ENCODE data around the gene ITGA2.

ITGA2 gene

DNA sequence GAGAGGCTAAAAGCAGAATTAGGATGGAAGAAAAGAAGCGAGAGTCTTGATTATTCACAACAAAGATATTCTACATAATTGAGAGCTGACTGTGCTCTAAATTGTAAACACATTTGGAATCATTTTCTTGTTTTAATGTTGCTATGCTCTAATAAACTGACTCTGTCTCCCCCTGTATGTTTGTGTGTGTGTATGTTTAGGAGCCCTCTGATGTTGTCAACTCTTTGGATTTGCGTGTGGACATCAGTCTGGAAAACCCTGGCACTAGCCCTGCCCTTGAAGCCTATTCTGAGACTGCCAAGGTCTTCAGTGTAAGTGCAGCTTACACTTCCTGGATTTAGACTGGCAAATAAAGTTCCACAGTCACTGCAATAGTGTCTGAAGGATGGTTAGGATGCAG, 82.6 kb downstream of the ITGA2 start:
- DNase-seq = no peak
- H3K27me3 Mint-ChIP-seq = peaks cover 21% of the 10 kb centered on the region
- H3K4me3 Mint-ChIP-seq = no peak overlapping the region
- H3K4me1 Mint-ChIP-seq (ENCODE audit: low read depth) = peaks cover 36% of the 10 kb centered on the region
- no peaks in the 10 kb centered on the region for H3K9me3 Mint-ChIP-seq
- H3K36me3 Mint-ChIP-seq (ENCODE audit: low read depth) = no peaks in the 10 kb centered on the region
- no peak overlapping the region for H3K27ac Mint-ChIP-seq

DNA sequence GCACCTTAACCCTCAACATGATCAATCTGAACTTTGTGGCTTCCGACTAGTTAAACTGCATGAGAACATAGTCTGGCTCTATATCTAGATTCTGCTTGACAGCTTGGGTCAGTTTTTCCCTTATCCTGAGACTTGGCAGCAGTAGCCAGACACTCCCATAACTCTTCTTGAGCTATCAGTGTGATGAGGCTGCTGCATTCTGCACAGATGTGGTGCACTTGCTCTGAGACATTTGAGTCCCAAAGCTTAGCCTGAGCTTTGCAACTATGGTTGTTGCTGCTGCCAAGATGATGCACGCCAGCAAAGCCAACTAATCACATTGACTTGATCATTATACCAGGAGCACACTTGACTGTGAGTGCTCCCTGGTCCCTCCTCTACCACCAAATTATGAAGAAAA, 84.2 kb downstream of the ITGA2 start:
- Mint-ChIP-seq H3K27me3 (peaks cover 28% of the 10 kb centered on the region), H3K9me3 (no peaks in the 10 kb centered on the region), H3K4me1 (ENCODE audit: low read depth) (peaks cover 24% of the 10 kb centered on the region), H3K36me3 (ENCODE audit: low read depth) (no peaks in the 10 kb centered on the region), H3K4me3 (no peak overlapping the region), H3K27ac (no peak overlapping the region)
- DNase-seq = no peak

DNA sequence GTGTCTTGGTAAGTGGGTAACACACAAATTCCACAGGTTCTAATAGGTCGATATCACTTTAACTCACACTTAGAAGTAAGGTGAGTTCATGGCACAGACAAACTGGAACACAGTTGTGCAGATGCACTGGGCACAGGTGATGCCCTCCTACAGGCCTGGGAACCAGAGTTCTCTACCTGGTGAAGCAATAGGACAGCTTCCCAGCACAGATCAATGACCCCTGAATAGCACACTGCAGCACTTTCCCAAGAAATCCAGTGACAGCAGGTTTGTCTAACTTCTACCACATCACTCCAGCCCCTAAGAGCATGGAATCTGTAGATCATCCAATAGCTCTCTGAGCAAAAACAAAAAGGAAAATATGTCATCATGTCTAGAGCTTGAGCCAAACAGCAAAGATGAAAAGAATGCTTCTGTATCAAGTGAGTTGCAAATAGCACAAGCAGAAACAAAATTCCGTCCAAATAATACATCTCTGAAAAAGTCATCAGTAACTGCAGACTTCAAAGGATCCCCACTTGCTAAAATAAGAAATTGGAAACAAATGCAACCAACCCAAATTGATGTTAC, 86.9 kb downstream of the ITGA2 start:
- H3K36me3 Mint-ChIP-seq (ENCODE audit: low read depth) = no peaks in the 10 kb centered on the region
- no peak overlapping the region for H3K27ac Mint-ChIP-seq
- H3K4me1 Mint-ChIP-seq (ENCODE audit: low read depth) = peaks cover 14% of the 10 kb centered on the region
- no peak for DNase-seq
- H3K9me3 Mint-ChIP-seq = no peaks in the 10 kb centered on the region
- peaks cover 28% of the 10 kb centered on the region for H3K27me3 Mint-ChIP-seq
- no peak overlapping the region for H3K4me3 Mint-ChIP-seq

DNA sequence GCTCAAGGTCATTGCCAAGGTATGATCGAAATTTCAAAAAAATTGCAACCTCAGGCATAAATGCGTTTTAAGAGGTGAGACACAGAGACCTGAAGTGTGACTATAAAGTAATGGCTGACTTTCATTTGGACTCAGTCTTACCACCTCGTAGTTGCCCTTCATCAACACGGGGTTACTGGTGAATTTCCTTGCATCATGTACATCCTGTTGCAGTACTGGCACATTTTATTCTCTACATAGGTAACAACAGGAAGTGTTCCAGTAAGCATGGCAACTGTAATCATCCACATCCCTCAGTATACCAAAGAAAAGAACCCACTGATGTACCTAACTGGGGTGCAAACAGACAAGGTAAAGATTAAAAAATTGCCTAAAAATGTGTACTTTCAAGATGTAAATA, 91.1 kb downstream of the ITGA2 start:
- Mint-ChIP-seq H3K27me3 (peaks cover 25% of the 10 kb centered on the region), H3K9me3 (no peaks in the 10 kb centered on the region), H3K36me3 (ENCODE audit: low read depth) (no peaks in the 10 kb centered on the region), H3K4me1 (ENCODE audit: low read depth) (peaks cover 24% of the 10 kb centered on the region), H3K4me3 (no peak overlapping the region), H3K27ac (no peak overlapping the region)
- DNase-seq = no peak

DNA sequence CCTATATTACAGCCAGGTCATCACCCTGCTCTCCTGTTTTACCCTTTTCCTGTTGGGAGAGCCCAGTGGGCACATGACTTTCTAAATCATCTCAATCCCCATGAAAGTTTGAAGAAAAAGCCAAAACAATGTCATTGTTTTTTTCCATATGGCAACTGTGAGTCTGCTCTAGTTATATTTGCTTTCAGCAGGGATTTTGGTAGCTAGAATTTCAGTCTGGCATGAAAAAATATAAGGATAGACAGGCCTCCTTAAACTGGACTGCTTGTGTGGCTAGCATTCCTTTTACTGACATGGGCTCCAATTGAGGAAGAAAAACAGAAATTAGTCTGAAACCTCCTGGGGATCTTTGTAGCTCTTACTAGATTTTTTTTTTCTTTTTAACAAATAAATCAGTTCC, 94.8 kb downstream of the ITGA2 start:
- Mint-ChIP-seq H3K36me3 (ENCODE audit: low read depth) (no peaks in the 10 kb centered on the region), H3K27me3 (peaks cover 8% of the 10 kb centered on the region), H3K4me1 (ENCODE audit: low read depth) (peaks cover 29% of the 10 kb centered on the region), H3K27ac (no peak overlapping the region), H3K4me3 (no peak overlapping the region), H3K9me3 (no peaks in the 10 kb centered on the region)
- DNase-seq = no peak

DNA sequence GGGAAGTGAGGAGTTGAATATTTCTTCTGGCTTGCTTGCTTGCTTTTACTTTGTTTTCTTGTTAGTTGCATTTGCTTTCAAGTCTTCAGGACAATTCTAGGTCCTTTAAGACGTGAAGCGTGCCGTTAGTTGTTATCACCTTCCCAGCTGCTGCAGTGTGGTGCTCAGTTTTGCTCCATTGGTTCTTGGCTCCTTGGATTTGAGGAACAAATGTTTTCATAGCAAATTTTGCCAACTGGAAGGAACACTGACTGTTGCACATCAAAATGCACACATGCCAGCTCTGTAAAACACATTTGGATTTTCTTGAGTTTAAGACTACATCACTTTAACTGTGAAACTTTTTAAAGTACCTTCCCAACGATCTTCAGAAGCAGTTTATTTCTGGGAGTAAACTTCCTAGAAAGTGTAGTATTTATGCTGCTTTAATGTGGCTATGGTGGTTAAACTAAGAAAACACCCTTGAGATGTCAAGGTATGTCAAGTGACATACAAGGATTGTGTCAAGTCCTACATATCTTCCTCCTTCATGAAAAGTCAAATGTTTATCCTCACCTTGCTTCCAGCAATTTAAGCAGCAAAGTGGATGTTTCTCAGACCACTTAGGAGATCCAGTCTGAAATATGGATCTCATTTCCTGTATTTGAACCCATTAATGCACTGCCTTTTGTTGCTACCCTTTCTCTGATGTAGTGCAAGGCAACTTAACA, 95.5 kb downstream of the ITGA2 start:
- no peak for DNase-seq
- H3K36me3 Mint-ChIP-seq (ENCODE audit: low read depth) = no peaks in the 10 kb centered on the region
- peaks cover 37% of the 10 kb centered on the region for H3K4me1 Mint-ChIP-seq (ENCODE audit: low read depth)
- H3K9me3 Mint-ChIP-seq = no peaks in the 10 kb centered on the region
- no peak overlapping the region for H3K4me3 Mint-ChIP-seq
- no peak overlapping the region for H3K27ac Mint-ChIP-seq
- H3K27me3 Mint-ChIP-seq = peaks cover 8% of the 10 kb centered on the region

DNA sequence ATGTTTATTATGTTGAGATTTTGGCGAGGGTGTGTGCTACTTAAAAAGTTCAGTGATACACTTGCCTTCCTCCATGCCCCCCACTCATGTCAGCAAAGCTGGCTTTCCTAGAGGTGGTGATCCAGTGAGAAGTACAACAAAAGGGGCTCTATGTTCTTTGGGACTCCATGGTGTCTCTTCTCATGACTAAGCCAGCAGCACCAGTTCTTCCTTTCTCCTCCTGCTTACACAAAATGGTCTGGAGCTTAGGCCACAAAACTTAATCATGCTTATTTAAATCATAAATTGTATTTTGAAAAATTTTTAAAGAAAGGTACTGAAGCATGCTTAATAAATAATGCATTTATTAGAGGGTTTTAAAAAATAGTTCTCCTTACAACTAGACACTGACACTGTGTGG, 98.0 kb downstream of the ITGA2 start:
- no peak for DNase-seq
- Mint-ChIP-seq H3K27ac (no peak overlapping the region), H3K9me3 (no peaks in the 10 kb centered on the region), H3K4me1 (ENCODE audit: low read depth) (peaks cover 46% of the 10 kb centered on the region), H3K36me3 (ENCODE audit: low read depth) (no peaks in the 10 kb centered on the region), H3K4me3 (no peak overlapping the region), H3K27me3 (peaks cover 8% of the 10 kb centered on the region)

DNA sequence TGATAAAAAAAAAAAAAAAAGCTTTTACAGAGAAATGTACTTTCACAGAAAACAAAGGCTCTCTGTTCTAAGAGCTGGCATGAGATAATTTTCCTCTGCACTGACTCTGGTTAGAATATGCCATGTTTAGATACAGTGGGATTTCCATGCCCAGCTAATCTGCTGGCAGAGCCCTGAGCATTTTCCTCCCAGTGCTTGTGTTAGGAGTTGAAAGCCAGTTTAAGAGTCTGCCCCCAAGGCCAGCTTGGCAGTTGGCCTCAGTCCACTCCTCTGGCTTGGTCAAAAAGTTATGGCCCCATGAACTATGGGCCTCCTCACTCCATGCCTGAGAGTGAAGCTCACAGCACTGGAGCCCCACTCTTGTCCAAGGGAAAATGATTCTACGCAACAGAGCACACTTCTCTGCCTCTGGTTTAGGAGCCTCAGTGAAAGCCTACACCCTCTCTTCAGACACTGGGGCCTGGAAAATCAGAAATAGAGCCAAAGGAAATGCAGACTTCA, 98.5 kb downstream of the ITGA2 start:
- peaks cover 46% of the 10 kb centered on the region for H3K4me1 Mint-ChIP-seq (ENCODE audit: low read depth)
- peaks cover 8% of the 10 kb centered on the region for H3K27me3 Mint-ChIP-seq
- no peak overlapping the region for H3K27ac Mint-ChIP-seq
- no peaks in the 10 kb centered on the region for H3K9me3 Mint-ChIP-seq
- no peaks in the 10 kb centered on the region for H3K36me3 Mint-ChIP-seq (ENCODE audit: low read depth)
- no peak overlapping the region for H3K4me3 Mint-ChIP-seq
- DNase-seq = no peak

DNA sequence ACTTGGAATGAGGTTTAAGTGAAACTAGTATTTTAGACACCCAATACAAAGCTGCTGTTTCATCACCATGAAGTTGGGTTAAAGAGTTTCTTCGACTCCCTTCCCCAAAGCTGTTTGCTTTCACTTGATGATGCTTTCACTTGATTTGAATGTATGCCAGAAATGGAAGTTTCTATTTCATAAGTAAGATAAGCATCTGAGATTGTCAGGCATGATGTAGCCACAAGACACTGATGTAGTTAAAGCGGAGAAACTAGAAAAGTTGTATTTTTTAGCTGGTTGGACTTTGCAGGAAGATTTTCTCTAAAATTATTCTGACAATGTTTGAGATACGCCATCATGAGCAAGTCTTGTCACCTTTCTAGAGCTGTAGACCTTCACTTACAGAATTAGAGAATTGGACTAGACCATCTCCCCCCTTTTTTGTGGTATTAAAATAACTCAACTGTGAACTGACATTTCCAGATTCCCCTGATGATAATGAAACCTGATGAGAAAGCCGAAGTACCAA, 100.4 kb downstream of the ITGA2 start:
- no peaks in the 10 kb centered on the region for H3K9me3 Mint-ChIP-seq
- peak overlapping the region; percentile 27 for H3K4me3 Mint-ChIP-seq
- H3K27ac Mint-ChIP-seq = peak overlapping the region; percentile 80
- peaks cover 35% of the 10 kb centered on the region for H3K4me1 Mint-ChIP-seq (ENCODE audit: low read depth)
- no peaks in the 10 kb centered on the region for H3K36me3 Mint-ChIP-seq (ENCODE audit: low read depth)
- no peak for DNase-seq
- H3K27me3 Mint-ChIP-seq = peaks cover 2% of the 10 kb centered on the region

DNA sequence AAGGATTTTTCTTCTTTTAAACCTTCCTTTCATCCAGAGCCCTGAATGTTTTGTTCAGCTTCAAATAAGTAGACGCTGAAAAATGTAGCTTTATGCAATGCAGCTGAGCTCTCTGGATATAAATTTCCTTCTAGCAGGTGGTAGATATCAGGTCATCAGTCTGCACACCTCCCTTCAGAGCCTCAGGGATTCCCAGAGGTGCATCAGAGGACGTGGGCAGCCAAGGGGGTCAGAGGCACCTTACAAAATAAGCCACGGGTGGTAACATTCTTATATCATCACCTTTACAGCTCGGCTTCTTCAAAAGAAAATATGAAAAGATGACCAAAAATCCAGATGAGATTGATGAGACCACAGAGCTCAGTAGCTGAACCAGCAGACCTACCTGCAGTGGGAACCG, 101.1 kb downstream of the ITGA2 start:
- peaks cover 29% of the 10 kb centered on the region for H3K4me1 Mint-ChIP-seq (ENCODE audit: low read depth)
- peaks cover 4% of the 10 kb centered on the region for H3K36me3 Mint-ChIP-seq (ENCODE audit: low read depth)

DNA sequence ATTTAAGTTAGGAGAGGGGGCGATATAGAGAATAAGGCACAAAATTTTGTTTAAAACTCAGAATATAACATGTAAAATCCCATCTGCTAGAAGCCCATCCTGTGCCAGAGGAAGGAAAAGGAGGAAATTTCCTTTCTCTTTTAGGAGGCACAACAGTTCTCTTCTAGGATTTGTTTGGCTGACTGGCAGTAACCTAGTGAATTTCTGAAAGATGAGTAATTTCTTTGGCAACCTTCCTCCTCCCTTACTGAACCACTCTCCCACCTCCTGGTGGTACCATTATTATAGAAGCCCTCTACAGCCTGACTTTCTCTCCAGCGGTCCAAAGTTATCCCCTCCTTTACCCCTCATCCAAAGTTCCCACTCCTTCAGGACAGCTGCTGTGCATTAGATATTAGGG, 102.1 kb downstream of the ITGA2 start:
- peaks cover 31% of the 10 kb centered on the region for H3K4me1 Mint-ChIP-seq (ENCODE audit: low read depth)
- no peak for DNase-seq
- H3K4me3 Mint-ChIP-seq = no peak overlapping the region
- no peaks in the 10 kb centered on the region for H3K27me3 Mint-ChIP-seq
- H3K36me3 Mint-ChIP-seq (ENCODE audit: low read depth) = peaks cover 10% of the 10 kb centered on the region
- no peak overlapping the region for H3K27ac Mint-ChIP-seq
- H3K9me3 Mint-ChIP-seq = no peaks in the 10 kb centered on the region

More for the DNA sequence above, 101.1 kb downstream of the ITGA2 start:
- H3K27ac Mint-ChIP-seq = no peak overlapping the region
- no peaks in the 10 kb centered on the region for H3K9me3 Mint-ChIP-seq
- DNase-seq = no peak
- H3K27me3 Mint-ChIP-seq = no peaks in the 10 kb centered on the region
- no peak overlapping the region for H3K4me3 Mint-ChIP-seq

DNA sequence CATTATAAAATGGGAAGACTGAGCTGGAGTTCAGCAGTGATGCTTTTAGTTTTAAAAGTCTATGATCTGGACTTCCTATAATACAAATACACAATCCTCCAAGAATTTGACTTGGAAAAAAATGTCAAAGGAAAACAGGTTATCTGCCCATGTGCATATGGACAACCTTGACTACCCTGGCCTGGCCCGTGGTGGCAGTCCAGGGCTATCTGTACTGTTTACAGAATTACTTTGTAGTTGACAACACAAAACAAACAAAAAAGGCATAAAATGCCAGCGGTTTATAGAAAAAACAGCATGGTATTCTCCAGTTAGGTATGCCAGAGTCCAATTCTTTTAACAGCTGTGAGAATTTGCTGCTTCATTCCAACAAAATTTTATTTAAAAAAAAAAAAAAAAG, 103.1 kb downstream of the ITGA2 start:
- peaks cover 31% of the 10 kb centered on the region for H3K4me1 Mint-ChIP-seq (ENCODE audit: low read depth)
- peaks cover 16% of the 10 kb centered on the region for H3K36me3 Mint-ChIP-seq (ENCODE audit: low read depth)
- H3K27me3 Mint-ChIP-seq = no peaks in the 10 kb centered on the region
- H3K9me3 Mint-ChIP-seq = no peaks in the 10 kb centered on the region
- no peak overlapping the region for H3K4me3 Mint-ChIP-seq
- H3K27ac Mint-ChIP-seq = no peak overlapping the region
- DNase-seq = no peak

DNA sequence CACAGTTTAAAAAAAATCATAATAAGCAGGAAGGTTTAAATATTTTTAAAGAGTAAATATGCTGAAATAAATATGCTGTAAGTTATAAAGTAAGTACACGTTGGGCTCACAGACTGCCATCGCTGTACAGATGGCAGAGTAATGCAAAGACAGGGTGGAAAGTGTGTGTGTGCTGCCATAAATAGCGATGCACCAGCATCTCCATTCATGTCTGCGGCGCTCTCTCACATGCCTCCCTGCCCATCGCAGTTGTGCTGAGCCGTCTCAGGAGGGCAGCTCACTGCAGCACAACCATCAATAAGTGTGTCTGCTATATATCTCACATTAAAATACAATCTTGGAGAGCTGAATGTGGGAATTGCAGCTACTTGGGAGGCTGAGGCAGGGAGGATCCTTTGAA, 106.1 kb downstream of the ITGA2 start:
- H3K36me3 Mint-ChIP-seq (ENCODE audit: low read depth) = peaks cover 42% of the 10 kb centered on the region
- no peaks in the 10 kb centered on the region for H3K27me3 Mint-ChIP-seq
- H3K9me3 Mint-ChIP-seq = no peaks in the 10 kb centered on the region
- H3K27ac Mint-ChIP-seq = no peak overlapping the region
- H3K4me1 Mint-ChIP-seq (ENCODE audit: low read depth) = peaks cover 13% of the 10 kb centered on the region
- no peak for DNase-seq
- H3K4me3 Mint-ChIP-seq = no peak overlapping the region

DNA sequence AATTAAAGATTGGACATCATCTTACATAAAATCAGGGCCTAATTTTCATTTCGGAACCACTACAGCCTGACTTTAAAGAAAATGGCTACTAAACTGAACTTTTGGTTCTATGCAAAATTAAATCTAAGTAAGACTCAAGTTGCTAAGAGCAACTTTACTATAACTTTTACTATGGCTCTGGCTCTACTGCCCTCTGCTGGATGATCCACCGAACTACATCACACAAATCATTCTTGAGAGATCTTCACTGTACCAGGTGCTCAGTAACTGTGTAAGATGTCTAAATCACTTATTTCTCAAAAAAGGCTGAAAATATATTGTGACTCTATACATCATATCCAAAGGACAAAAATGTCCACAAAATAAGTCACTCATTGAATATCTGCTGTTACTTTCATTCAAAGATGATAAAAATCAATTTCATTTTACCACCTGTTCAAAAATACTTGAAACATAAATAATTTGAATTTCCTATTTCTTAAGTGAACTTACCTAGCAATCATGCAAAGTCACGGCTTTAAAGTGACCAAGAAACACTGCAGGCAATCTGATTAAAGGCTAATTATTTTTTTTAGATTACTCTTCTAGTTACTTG, 106.9 kb downstream of the ITGA2 start:
- peaks cover 7% of the 10 kb centered on the region for H3K4me1 Mint-ChIP-seq (ENCODE audit: low read depth)
- H3K27me3 Mint-ChIP-seq = no peaks in the 10 kb centered on the region
- peaks cover 50% of the 10 kb centered on the region for H3K36me3 Mint-ChIP-seq (ENCODE audit: low read depth)
- no peaks in the 10 kb centered on the region for H3K9me3 Mint-ChIP-seq
- DNase-seq = peak; percentile 61
- no peak overlapping the region for H3K4me3 Mint-ChIP-seq
- no peak overlapping the region for H3K27ac Mint-ChIP-seq

DNA sequence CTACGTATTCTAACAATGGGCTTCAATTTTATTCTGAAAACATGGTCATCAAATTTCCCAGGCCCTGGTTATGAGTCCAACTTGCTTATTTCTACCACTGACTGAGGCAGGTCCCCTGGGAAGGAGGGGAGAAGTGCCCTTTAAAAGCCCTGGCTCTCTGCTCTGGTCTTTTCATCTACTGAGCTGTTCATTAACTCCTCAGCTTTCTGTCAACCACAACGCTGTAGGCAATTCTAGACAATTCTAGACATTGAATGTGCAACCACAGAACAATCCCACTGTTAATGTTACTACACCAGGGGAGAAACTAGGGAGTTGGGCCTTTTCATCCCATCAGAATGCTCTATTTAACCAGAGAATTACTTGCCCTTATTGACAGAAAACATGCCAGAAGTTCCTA, 110.4 kb downstream of the ITGA2 start:
- H3K27ac Mint-ChIP-seq = peak overlapping the region; percentile 39
- no peaks in the 10 kb centered on the region for H3K27me3 Mint-ChIP-seq
- no peak for DNase-seq
- H3K4me1 Mint-ChIP-seq (ENCODE audit: low read depth) = peaks cover 10% of the 10 kb centered on the region
- peaks cover 81% of the 10 kb centered on the region for H3K36me3 Mint-ChIP-seq (ENCODE audit: low read depth)
- H3K9me3 Mint-ChIP-seq = no peaks in the 10 kb centered on the region
- no peak overlapping the region for H3K4me3 Mint-ChIP-seq
